Measurements from ENCODE around the gene SHISA9.

SHISA9 gene

DNA sequence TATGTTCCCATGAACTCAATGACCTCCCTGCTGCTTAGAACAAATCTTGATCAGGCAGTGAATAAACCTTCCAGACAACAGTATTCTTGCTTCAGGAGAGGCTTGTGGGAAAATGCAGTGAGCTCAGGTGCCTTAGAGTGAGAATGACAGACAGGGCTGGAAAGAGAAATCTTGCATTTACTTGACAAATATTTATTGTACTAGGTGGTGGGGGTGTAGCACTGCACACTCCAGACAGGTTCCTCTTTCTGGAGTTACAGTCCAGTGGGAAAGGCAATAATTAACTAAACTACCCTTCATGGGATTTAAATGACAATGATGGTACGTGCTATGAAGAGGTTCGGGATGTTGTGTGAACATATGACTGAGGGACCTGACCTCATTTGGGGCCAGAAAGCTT, 182.9 kb downstream of the SHISA9 start:
- TF ChIP-seq, protein P1, sequence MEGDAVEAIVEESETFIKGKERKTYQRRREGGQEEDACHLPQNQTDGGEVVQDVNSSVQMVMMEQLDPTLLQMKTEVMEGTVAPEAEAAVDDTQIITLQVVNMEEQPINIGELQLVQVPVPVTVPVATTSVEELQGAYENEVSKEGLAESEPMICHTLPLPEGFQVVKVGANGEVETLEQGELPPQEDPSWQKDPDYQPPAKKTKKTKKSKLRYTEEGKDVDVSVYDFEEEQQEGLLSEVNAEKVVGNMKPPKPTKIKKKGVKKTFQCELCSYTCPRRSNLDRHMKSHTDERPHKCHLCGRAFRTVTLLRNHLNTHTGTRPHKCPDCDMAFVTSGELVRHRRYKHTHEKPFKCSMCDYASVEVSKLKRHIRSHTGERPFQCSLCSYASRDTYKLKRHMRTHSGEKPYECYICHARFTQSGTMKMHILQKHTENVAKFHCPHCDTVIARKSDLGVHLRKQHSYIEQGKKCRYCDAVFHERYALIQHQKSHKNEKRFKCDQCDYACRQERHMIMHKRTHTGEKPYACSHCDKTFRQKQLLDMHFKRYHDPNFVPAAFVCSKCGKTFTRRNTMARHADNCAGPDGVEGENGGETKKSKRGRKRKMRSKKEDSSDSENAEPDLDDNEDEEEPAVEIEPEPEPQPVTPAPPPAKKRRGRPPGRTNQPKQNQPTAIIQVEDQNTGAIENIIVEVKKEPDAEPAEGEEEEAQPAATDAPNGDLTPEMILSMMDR (conservative IDR thresholded peaks at IDR 0.05) = no peak
- H3K27ac ChIP-seq = peak overlapping the region; percentile 58

DNA sequence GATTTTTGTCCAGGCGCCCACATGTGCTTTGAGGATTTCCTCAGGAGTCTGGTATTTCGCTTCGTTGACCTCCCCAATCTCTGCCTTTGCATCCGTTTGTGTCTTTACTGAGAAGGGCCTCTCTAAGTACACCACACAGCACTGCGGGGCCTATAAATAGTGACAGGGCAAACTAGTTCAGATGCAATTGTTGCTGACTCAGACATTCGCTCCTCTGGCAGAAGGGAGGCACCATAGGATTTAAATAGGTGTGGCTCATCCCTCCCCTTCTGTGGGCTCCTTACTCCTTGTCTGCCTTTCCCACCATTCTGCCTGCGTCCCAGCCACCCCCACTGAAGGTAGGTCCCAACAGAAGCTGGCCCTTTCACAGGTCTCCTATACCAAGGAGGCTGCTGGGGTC, 192.3 kb downstream of the SHISA9 start:
- TF ChIP-seq, protein P1 (conservative IDR thresholded peaks at IDR 0.05) = no peak
- no peak overlapping the region for H3K27ac ChIP-seq

DNA sequence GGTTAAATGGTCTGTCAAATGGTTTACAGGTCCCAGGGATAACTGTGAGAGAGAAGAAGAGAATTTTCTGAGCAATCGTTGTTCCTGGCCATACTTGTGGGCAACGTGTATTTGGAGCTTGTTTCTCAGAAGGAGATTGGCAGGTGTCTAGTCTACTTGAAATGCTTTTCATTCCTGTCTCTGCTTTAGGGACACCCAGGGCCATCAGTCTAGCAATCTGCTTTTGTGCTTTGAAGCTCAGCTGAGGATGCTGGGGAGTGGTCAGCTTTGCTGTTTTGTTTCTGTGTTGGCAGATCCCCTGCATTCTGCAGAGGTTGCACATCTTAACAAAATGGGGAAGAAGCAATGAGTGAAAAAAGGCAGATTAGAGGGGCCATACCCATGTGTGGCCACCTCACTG, 193.7 kb downstream of the SHISA9 start:
- no peak overlapping the region for H3K27ac ChIP-seq
- TF ChIP-seq, protein P1 (conservative IDR thresholded peaks at IDR 0.05) = no peak

DNA sequence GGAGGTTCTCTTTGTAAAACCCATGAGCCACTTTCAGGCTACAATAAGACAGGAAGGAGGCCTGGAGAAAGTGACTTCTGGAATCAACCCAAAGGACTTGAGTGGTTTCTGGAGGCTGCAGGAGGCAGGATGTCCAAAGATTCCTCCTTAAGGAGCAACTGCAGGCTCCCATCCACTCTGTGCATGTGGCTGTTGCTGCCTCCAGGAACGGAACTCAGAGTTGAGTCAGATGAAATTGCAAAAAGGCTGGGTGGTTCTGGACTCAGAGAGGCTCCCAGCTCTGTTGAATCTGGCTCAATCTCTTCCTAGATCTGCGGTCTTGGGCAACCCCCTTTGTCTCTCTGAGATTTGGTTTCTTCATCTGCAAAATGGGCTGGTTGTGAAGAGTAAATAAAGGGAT, 197.1 kb downstream of the SHISA9 start:
- no peak overlapping the region for H3K27ac ChIP-seq
- TF ChIP-seq, protein P1 (conservative IDR thresholded peaks at IDR 0.05) = no peak

DNA sequence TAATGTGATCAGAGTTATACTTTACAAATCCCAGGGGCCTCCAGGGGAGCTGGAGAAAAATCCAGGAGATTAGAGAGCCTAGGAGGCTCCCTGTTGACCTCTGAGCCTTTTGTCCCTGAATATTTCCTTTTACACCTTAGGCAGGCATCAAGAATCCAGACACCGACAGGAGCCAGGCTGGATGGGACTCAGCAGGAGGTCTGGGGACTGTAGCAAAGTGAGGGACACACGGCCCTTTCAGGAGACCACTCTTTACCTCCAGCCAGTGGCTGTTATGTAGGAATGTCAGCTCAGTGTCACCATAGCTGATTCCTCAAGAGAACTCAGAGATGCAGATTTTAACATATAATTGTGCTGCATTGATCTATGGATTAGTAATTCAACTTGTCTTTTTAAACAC, 198.4 kb downstream of the SHISA9 start:
- no peak overlapping the region for H3K27ac ChIP-seq
- TF ChIP-seq, protein P1 (conservative IDR thresholded peaks at IDR 0.05) = no peak

- no peak overlapping the region for H3K27ac ChIP-seq
- TF ChIP-seq, protein P1 (conservative IDR thresholded peaks at IDR 0.05) = no peak
These were observed 199.6 kb downstream of the SHISA9 start for GRCh38 chr16:13100970-13101369.

GRCh38 chr16:13101828-13102227, 200.4 kb downstream of the SHISA9 start:
- H3K27ac ChIP-seq = no peak overlapping the region
- TF ChIP-seq, protein P1 (conservative IDR thresholded peaks at IDR 0.05) = no peak

DNA sequence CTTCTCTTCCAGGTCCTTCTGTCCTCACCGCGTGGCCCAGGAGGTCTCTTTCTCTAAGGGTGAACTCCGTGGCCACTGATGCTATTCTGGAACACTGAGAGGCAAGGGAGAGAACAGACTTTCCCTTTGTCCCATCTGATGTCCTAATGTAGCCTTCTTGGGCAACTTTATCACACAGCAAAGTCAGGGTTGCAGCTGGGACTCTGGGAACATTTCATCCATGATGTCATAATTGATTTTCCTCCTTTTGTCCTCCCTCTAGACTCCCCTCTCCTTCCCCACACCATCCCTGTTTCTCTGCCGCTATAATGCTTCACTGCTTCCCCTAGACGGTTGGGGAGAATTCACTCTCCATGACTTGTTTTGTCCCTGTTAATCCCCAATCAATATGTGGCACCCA, 201.0 kb downstream of the SHISA9 start:
- TF ChIP-seq, protein P1 (conservative IDR thresholded peaks at IDR 0.05) = no peak
- no peak overlapping the region for H3K27ac ChIP-seq

Measured in VCaP (cell line).